Gastrocnemius medialis (tissue), 4 donors: Measurements from ENCODE around the gene FMN2. TPM values are rescaled to one million over a fixed set of nuclear protein-coding genes. Genes with fewer than 3 reads are reported as not detected.

Experiments used
- ATAC-seq, 2 donors: fragments of 150-250 bp; one replicate each; pipeline ENCODE4 v1.9.1; 2016
- DNase-seq, 2 donors: peaks; one replicate each; pipeline ENCODE4 v3.0.0-alpha.2; 2019
- H3K27ac ChIP-seq, 4 donors: fragments of 200-600 bp; sonication (generic); 1 replicate in 1 of 4; 2 replicates in 3 of 4; pipeline ENCODE4 v1.5.1; 2016 to 2018; ENCODE audit warnings: mild to moderate bottlenecking in 2 of 4, moderate library complexity in 1 of 4
- H3K27me3 ChIP-seq, 3 donors: fragments of 200-600 bp; sonication (generic) in 2 of 3; 1 replicate in 1 of 3; 2 replicates in 2 of 3; pipeline versions ENCODE4 v1.5.1 to v1.6.0; 2016 to 2019; ENCODE audit warnings: mild to moderate bottlenecking in 1 of 3, moderate library complexity in 1 of 3
- H3K36me3 ChIP-seq, 2 donors: fragments of 200-600 bp; sonication (generic) in 1 of 2; one replicate each; pipeline ENCODE4 v1.5.1; 2017 to 2018
- H3K4me1 ChIP-seq, 2 donors: fragments of 200-600 bp; sonication (generic) in 1 of 2; one replicate each; pipeline ENCODE4 v1.5.1; 2016 to 2017; ENCODE audit warnings: mild to moderate bottlenecking in 2 of 2
- H3K4me3 ChIP-seq, 4 donors: fragments of 200-600 bp; sonication (generic) in 3 of 4; 1 replicate in 1 of 4; 2 replicates in 3 of 4; pipeline ENCODE4 v1.5.1; 2016 to 2019; ENCODE audit warnings: mild to moderate bottlenecking in 2 of 4
- H3K9me3 ChIP-seq, 3 donors: fragments of 200-600 bp; sonication (generic) in 2 of 3; 1 replicate in 1 of 3; 2 replicates in 2 of 3; pipeline ENCODE4 v1.5.1; 2016 to 2019
- POLR2A ChIP-seq, 2 donors: fragments of 450-650 bp; IDR thresholded peaks; one replicate each; pipeline ENCODE4 v1.6.1; 2017; ENCODE audit warnings: antibody characterized with exemption in 2 of 2, mild to moderate bottlenecking in 2 of 2, moderate library complexity in 2 of 2
- in situ Hi-C, 4 donors: fragments of 200-750 bp; cut with MboI; loops; one replicate each; pipeline versions ENCODE4 v1.15.0 to v1.8.0; 2017; ENCODE audit warnings: low sequenced_read_pairs in 4 of 4
- intact Hi-C: fragments of 100-400 bp; cut with DNase I; formaldehyde crosslinking; loops from one replicate; pipeline ENCODE4 v1.15.1; 2023; ENCODE audit warnings: low total_unique reads
- total RNA-seq, 4 donors: library from RNA; depleted of rRNA; stranded (reverse); fragments of >200 nt; gene quantifications; one replicate each; pipeline versions ENCODE4 v1.1.0 to v1.2.3, GENCODE V29; 2016
- TF ChIP-seq, protein P1 (sequence below), 5 experiments: fragments of 450-650 bp in 3 of 5; fragments of 200-600 bp in 2 of 5; sonication (generic) in 2 of 5; IDR thresholded peaks in 4 of 5; conservative IDR thresholded peaks in 1 of 5; 1 replicate in 4 of 5; 2 replicates in 1 of 5; pipeline ENCODE4 v1.5.1; 2016 to 2019; ENCODE audit warnings: antibody characterized with exemption in 5 of 5, mild to moderate bottlenecking in 3 of 5, moderate library complexity in 3 of 5

FMN2 gene
- total RNA-seq, 4 donors from 2014 or later, result 0.51 TPM; not detected in 3

DNA sequence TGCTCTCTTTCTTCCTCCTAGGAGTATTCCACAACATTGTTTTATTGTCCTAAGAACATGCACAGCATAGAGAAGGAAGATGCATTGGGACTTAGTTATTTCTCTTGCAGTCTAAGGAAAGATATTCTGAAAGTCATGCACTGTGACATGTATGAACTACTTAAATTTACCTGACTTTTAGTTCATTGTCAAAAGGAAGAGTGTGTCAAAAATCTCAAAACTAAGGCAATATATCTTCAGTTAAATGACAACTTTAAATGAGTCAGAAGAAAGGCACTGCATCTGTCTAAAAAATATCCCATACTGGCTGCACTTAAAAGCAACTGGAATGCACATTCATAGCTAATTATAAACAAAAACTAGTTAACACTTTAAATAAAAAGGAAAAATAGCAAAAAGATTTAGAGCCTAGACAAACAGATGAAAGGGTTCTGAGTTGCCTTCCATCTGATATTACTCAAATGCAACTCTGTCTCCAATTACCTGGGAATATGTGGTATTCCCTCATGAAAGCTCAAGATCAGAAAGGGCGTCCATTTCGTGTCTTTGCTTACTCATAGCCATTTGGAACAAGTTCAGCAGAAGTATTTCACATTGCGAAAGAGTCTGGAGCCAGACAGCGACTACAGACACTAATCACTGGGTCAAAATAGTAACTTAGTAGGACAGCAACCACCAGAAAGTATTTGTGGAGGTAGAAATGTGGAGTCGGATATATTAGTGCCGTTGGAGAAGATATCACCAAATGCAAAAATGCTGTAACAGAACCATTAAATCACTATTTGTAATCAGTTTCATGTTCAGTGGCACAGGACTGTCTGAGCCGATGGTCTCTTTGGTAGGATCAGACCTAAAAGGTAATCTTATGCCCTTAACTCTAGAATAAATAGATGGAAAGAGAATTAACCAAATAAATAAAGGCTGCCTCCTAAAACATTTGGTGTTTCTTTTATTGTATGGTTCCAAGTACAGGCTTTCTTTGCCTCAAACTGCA lies 294.6 kb downstream of the FMN2 start:
- intact Hi-C loops, result no loop called here
- no peaks in the 10 kb centered on the region for H3K4me1 ChIP-seq

DNA sequence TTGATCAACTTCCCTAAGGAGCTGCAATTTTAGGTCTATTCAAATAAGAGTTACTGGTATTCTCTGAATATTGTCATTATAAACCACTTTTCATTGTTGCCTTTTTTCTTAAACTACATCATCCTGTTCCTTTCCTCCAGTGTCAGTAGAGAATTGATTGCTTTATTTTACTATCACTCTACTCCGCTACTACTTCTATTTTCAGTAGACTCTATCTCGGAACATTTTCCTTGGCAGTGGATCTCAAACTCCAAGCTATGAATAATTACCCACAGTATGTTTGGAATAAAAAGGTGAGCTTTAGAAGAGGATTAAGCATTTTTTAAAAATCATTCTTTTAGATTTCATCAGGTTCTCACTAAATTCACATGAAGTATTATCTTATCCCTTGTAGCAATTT lies 295.4 kb downstream of the FMN2 start:
- ATAC-seq (no peak), DNase-seq (no peak)
- no peaks in the 10 kb centered on the region for H3K36me3 ChIP-seq
- intact Hi-C loops (no loop called here), in situ Hi-C loops (no loop called here)
- no peaks in the 10 kb centered on the region for H3K4me1 ChIP-seq
- no peak overlapping the region for H3K4me3 ChIP-seq
- no peak for TF ChIP-seq POLR2A (IDR thresholded peaks at IDR 0.05)
- TF ChIP-seq, protein P1, sequence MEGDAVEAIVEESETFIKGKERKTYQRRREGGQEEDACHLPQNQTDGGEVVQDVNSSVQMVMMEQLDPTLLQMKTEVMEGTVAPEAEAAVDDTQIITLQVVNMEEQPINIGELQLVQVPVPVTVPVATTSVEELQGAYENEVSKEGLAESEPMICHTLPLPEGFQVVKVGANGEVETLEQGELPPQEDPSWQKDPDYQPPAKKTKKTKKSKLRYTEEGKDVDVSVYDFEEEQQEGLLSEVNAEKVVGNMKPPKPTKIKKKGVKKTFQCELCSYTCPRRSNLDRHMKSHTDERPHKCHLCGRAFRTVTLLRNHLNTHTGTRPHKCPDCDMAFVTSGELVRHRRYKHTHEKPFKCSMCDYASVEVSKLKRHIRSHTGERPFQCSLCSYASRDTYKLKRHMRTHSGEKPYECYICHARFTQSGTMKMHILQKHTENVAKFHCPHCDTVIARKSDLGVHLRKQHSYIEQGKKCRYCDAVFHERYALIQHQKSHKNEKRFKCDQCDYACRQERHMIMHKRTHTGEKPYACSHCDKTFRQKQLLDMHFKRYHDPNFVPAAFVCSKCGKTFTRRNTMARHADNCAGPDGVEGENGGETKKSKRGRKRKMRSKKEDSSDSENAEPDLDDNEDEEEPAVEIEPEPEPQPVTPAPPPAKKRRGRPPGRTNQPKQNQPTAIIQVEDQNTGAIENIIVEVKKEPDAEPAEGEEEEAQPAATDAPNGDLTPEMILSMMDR (IDR thresholded peaks at IDR 0.05 in 4 of 5, conservative IDR thresholded peaks at IDR 0.05 in 1 of 5), result no peak
- peak overlapping the region in 1 of 4 donors; percentile 6 for H3K27ac ChIP-seq
- no peaks in the 10 kb centered on the region for H3K9me3 ChIP-seq
- H3K27me3 ChIP-seq, result no peaks in the 10 kb centered on the region

More for the DNA sequence above, 294.6 kb downstream of the FMN2 start:
- ATAC-seq (peak; percentile 36 to 87), DNase-seq (peak in 1 of 2 donors; percentile 23)
- Histone ChIP-seq H3K4me3 (no peak overlapping the region), H3K27ac (peak overlapping the region in 1 of 4 donors; percentile 6), H3K9me3 (no peaks in the 10 kb centered on the region), H3K27me3 (no peaks in the 10 kb centered on the region), H3K36me3 (no peaks in the 10 kb centered on the region)
- in situ Hi-C loops, result no loop called here
- TF ChIP-seq, protein P1 (IDR thresholded peaks at IDR 0.05 in 4 of 5, conservative IDR thresholded peaks at IDR 0.05 in 1 of 5), result no peak
- no peak for TF ChIP-seq POLR2A (IDR thresholded peaks at IDR 0.05)

DNA sequence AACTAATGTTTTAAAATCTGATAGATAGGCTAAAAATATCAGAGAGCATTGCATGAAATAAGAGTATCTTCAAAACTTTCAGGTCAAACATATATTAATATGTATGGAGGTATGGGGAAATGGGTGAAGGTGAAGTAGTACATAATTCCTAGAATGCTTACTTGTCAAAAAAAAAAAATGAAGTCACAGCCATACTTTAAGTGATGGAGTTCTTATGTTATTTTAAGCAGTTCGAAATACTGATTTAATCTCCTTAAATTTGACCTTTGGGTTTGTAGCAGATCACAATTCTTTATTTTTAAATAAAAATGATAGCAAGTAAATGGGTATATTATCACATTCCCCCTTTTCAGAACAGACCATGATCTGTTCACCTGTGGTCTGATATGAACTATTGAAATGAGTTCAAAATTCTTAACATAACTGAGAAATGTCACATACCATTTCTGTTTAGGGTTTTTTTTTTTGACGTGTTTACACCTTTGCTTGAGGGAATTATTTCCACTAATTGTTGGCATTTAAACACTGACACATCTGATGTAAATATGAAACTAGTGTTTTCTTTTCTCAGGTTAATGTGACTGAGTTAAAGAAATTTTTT lies 300.1 kb downstream of the FMN2 start:
- no peaks in the 10 kb centered on the region for H3K9me3 ChIP-seq
- ATAC-seq, result no peak
- intact Hi-C loops (no loop called here), in situ Hi-C loops (no loop called here)
- no peak overlapping the region for H3K27ac ChIP-seq
- DNase-seq, result no peak
- no peak overlapping the region for H3K4me3 ChIP-seq
- no peaks in the 10 kb centered on the region for H3K27me3 ChIP-seq
- no peak for TF ChIP-seq POLR2A (IDR thresholded peaks at IDR 0.05)
- TF ChIP-seq, protein P1 (IDR thresholded peaks at IDR 0.05 in 4 of 5, conservative IDR thresholded peaks at IDR 0.05 in 1 of 5), result no peak
- H3K36me3 ChIP-seq, result no peaks in the 10 kb centered on the region
- H3K4me1 ChIP-seq, result no peaks in the 10 kb centered on the region

DNA sequence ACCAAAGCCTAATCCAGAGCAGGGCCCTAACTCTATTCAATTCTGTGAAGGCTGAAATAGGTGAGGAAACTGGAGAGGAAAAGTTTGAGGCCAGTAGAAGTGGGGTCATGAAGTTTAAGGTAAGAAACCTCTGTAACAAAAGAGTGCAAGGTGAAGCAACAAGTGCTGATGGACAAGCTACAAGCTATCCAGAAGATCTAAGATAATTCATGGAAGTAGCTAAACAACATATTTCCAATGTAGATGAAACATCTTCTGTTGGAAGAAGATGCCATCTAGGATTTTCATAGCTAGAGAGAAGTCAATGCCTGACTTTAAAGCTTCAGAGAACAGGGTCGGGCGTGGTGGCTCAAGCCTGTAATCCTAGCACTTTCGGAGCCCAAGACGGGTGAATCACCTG lies 302.7 kb downstream of the FMN2 start:
- ATAC-seq, result no peak
- in situ Hi-C loops, result no loop called here

More for the DNA sequence above, 302.7 kb downstream of the FMN2 start:
- no peak for DNase-seq
- Histone ChIP-seq H3K36me3 (no peaks in the 10 kb centered on the region), H3K27ac (no peak overlapping the region), H3K4me3 (no peak overlapping the region), H3K4me1 (no peaks in the 10 kb centered on the region), H3K27me3 (no peaks in the 10 kb centered on the region), H3K9me3 (no peaks in the 10 kb centered on the region)
- TF ChIP-seq POLR2A (IDR thresholded peaks at IDR 0.05), result no peak
- TF ChIP-seq, protein P1 (IDR thresholded peaks at IDR 0.05 in 4 of 5, conservative IDR thresholded peaks at IDR 0.05 in 1 of 5), result no peak
- intact Hi-C loops, result no loop called here
